NT2/D1 (cell line): Measurements from ENCODE around the gene STAG1.
"Not testable (repeated sequence)": the region's sequence is repeated elsewhere in the genome, so short reads cannot be mapped to it uniquely, and the experiment has no call there.

ENCODE experiments used
- DNase-seq: peaks from one replicate; pipeline ENCODE4 v3.0.0-alpha.2; 2011; ENCODE audit warnings: low read depth, low spot score
- H3K27me3 ChIP-seq: 2 replicates; pipeline ENCODE4 v1.6.0; 2011; ENCODE audit warnings: mild to moderate bottlenecking; ENCODE audit not compliant: insufficient read length, insufficient read depth
- H3K36me3 ChIP-seq: 2 replicates; pipeline ENCODE4 v1.6.1; 2011; ENCODE audit warnings: mild to moderate bottlenecking, low read length, mixed read lengths; ENCODE audit not compliant: insufficient read depth, insufficient read length
- H3K4me1 ChIP-seq: 2 replicates; pipeline ENCODE4 v1.5.1; 2011; ENCODE audit not compliant: insufficient read depth, insufficient read length
- H3K4me3 ChIP-seq: 2 replicates; pipeline ENCODE4 v1.5.1; 2011; ENCODE audit warnings: low read depth; ENCODE audit not compliant: insufficient read length
- H3K9ac ChIP-seq: 2 replicates; pipeline ENCODE4 v1.6.0; 2011; ENCODE audit warnings: low read depth; ENCODE audit not compliant: insufficient read length
- H3K9me3 ChIP-seq: 2 replicates; pipeline ENCODE4 v1.5.1; 2011; ENCODE audit warnings: mild to moderate bottlenecking, low read length; ENCODE audit not compliant: insufficient read depth
- SUZ12 ChIP-seq: IDR thresholded peaks from 2 replicates; pipeline ENCODE4 v1.6.1; 2011; ENCODE audit not compliant: insufficient read length, insufficient read depth; ENCODE audit errors: extremely low read depth
- YY1 ChIP-seq: IDR thresholded peaks from 2 replicates; pipeline ENCODE4 v1.6.1; 2011; ENCODE audit not compliant: insufficient read length, insufficient read depth
- ZNF274 ChIP-seq: IDR thresholded peaks from 2 replicates; pipeline ENCODE4 v1.6.1; 2011; ENCODE audit warnings: mild to moderate bottlenecking, low read depth, low read length

Gene STAG1

DNA sequence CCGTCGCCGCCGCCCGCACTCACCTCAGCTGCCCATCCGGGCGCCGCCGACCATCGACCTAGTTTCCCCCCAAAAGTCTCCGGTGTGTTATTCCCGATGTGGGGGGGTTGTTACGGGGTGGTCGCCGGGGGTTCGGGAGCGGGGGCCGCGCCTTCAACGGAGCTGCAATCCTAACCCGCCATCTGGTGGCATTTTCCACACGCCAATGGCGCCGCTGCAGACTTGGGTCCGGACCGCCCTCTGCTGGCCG is at the start of gene STAG1:
Gene STAG1 (minus strand): TSS at position 207 of the 250 bp plus-strand sequence. CDS start 121,480 bp downstream, outside the sequence.
- Histone ChIP-seq H3K4me1 (peaks cover 3% of the 10 kb centered on the region), H3K9ac (peak within 1 kb of the TSS; percentile 95), H3K4me3 (peak within 1 kb of the TSS; percentile 77), H3K27me3 (no peaks in the 10 kb centered on the region), H3K9me3 (no peaks in the 10 kb centered on the region), H3K36me3 (no peaks in the 10 kb centered on the region)
- TF ChIP-seq SUZ12 (no peak), YY1 (no peak), ZNF274 (no peak)
- DNase-seq = no peak

DNA sequence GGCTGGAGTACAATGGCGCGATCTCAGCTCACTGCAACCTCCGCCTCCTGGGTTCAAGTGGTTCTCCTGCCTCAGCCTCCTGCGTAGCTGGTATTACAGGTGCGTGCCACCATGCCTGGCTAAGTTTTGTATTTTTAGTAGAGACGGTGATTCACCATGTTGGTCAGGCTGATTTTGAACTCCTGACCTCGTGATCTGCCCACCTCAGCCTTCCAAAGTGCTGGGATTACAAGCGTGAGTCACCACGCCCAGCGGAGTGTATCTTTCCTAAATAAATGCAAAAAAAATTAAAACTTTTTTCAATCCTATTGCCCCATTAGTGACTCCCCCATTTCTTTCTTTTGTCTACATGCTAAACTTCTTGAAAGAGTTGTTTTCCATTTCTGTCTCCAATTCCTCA is 49.0 kb upstream of the STAG1 start:
- H3K9ac ChIP-seq, H3K36me3 ChIP-seq, H3K9me3 ChIP-seq, H3K4me1 ChIP-seq, DNase-seq, H3K27me3 ChIP-seq, H3K4me3 ChIP-seq: not testable (repeated sequence)

DNA sequence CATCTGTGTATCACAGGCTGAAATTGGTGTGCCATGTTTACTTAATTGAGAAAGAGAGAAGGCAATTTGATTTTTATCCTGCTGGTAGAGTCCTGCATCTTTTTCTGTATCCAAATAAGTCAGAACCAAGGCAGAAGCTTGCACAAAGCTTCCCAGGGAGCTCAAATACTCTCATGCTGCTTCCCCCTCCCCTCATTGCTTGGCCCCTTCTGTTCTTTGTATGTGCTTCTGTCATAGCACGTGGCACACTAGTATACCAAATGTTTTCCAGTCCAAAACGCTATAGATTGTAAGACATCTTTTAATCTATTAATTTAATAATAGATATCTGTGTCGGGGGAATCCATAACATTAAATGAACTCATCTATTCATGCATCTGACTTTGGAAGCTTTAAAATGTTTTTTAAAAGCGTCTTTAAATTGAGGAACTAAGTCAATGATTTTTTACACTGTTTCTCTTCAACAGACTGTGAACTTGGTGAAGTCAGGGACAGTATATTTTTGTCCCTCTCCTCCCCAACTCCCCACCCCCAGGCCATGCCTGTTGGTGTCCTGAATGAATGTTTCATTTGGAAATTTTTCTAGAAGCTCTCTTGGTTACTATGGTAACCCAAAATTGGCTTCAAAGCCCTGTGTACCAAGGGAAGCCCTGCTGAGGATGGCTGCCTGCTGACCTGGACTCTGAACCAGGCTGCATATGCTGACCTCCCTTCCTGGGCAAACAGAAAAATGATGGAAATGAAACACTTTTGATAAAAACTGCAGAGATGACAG is 40.6 kb upstream of the STAG1 start:
- H3K9me3 ChIP-seq = no peaks in the 10 kb centered on the region
- H3K27me3 ChIP-seq = no peaks in the 10 kb centered on the region
- H3K4me1 ChIP-seq = no peaks in the 10 kb centered on the region
- TF ChIP-seq SUZ12 = no peak
- no peak for TF ChIP-seq YY1
- no peak for TF ChIP-seq ZNF274
- H3K9ac ChIP-seq = no peak overlapping the region
- no peak overlapping the region for H3K4me3 ChIP-seq
- no peaks in the 10 kb centered on the region for H3K36me3 ChIP-seq
- DNase-seq = no peak

DNA sequence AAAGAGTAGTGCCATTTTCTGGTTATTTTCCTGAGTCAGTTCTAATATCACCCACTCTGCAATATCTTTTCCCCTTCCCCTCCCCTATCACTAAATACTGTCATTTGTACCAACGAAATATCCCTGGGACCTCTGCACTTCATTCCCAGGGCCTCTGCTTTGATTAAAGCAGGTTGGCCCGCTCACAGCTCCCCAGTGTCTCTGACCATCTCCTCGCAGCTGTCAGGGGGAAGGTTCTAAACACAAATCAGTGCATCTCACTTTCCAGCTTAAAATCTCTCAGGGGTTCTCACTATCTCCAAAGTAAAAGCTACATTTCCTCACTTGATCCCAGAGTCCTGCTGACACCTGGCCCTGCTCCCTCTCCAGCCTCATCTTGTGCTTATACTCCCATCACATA is 38.6 kb upstream of the STAG1 start:
- Histone ChIP-seq H3K27me3 (no peaks in the 10 kb centered on the region), H3K4me3 (no peak overlapping the region), H3K9me3 (no peaks in the 10 kb centered on the region), H3K36me3 (no peaks in the 10 kb centered on the region), H3K4me1 (no peaks in the 10 kb centered on the region), H3K9ac (no peak overlapping the region)
- no peak for DNase-seq
- TF ChIP-seq YY1 = no peak

- no peak for TF ChIP-seq YY1
- no peak for TF ChIP-seq SUZ12
- Histone ChIP-seq H3K36me3 (no peaks in the 10 kb centered on the region), H3K9ac (no peak overlapping the region), H3K4me3 (no peak overlapping the region), H3K27me3 (no peaks in the 10 kb centered on the region), H3K9me3 (no peaks in the 10 kb centered on the region), H3K4me1 (no peaks in the 10 kb centered on the region)
- DNase-seq = no peak
Observed at GRCh38 chr3:136789976-136790375, 37.8 kb upstream of the STAG1 start.

DNA sequence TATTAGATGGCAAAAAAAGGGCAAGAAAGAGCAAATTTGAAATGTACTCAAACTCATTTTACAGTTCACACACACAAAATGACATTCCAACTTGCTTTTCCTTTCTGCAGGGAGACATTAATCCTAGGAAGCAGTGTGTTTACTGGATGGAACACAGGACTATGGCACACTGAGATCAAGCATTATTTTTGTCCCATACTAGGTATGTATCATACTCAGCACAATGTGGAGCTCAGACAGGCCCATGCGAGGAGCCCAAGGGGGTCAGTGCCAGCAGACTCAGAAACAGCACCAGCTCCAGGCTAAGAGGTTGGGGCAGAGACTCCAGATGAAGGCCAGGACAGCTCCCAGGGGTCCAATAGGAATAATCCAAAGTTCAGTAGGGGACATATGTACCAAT is 36.0 kb upstream of the STAG1 start:
- DNase-seq = no peak
- H3K27me3 ChIP-seq = no peaks in the 10 kb centered on the region

DNA sequence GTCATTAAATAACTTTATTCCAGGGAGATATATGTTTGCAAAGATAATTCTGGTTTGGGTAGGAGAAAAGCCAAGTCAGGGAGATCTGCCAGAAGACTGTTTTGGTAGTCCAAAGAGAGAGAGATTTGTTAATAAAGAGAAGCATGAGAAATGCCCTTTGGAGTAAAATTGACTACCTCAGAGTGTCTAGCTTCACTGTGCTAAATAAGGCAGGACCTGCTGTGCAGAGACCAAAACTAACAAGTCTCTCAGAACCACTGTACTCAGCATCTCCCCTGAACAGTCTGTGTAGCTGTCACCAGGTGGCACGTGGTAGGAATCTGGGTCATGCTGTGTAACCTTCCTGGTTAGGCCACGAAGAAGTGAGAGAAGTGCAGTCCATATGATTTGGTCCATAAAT is 35.2 kb upstream of the STAG1 start:
- Histone ChIP-seq H3K27me3 (no peaks in the 10 kb centered on the region), H3K4me3 (no peak overlapping the region), H3K4me1 (no peaks in the 10 kb centered on the region), H3K36me3 (no peaks in the 10 kb centered on the region), H3K9me3 (no peaks in the 10 kb centered on the region), H3K9ac (no peak overlapping the region)
- DNase-seq = no peak
- TF ChIP-seq SUZ12 = no peak
- TF ChIP-seq YY1 = no peak
- no peak for TF ChIP-seq ZNF274

More for the DNA sequence above, 36.0 kb upstream of the STAG1 start:
- Histone ChIP-seq H3K4me3 (no peak overlapping the region), H3K9me3 (no peaks in the 10 kb centered on the region), H3K36me3 (no peaks in the 10 kb centered on the region), H3K9ac (no peak overlapping the region), H3K4me1 (no peaks in the 10 kb centered on the region)
- TF ChIP-seq YY1 (no peak), ZNF274 (no peak), SUZ12 (no peak)

- H3K9ac ChIP-seq = no peak overlapping the region
- no peak for DNase-seq
Observed at GRCh38 chr3:136783708-136784191, 31.6 kb upstream of the STAG1 start.

More at GRCh38 chr3:136783708-136784191, 31.6 kb upstream of the STAG1 start:
- H3K4me1 ChIP-seq = no peaks in the 10 kb centered on the region
- no peaks in the 10 kb centered on the region for H3K27me3 ChIP-seq
- no peak overlapping the region for H3K4me3 ChIP-seq
- H3K36me3 ChIP-seq = no peaks in the 10 kb centered on the region
- H3K9me3 ChIP-seq = no peaks in the 10 kb centered on the region
- TF ChIP-seq ZNF274 (no peak), YY1 (no peak), SUZ12 (no peak)
